Activated CD4-positive, alpha-beta T cell treated with anti-CD3 and anti-CD28 coated beads for 1 hour (primary cell): ENCODE results near the gene LILRB2.
"Not testable (repeated sequence)": the region's sequence is repeated elsewhere in the genome, so short reads cannot be mapped to it uniquely, and the experiment has no call there.

Source experiments
- DNase-seq: peaks from one replicate; pipeline ENCODE4 v3.0.0-alpha.2; 2020

The LILRB2 gene

GRCh38 chr19:54302257-54302656, 21.3 kb upstream of the LILRB2 start:
- DNase-seq: no peak

- DNase-seq: no peak
Measured at GRCh38 chr19:54299515-54299914, 18.6 kb upstream of the LILRB2 start.

- no peak for DNase-seq
Measured at GRCh38 chr19:54299126-54299498, 18.2 kb upstream of the LILRB2 start.

- DNase-seq: no peak
Measured at GRCh38 chr19:54298357-54299125, 17.6 kb upstream of the LILRB2 start.

GRCh38 chr19:54297759-54298305, 16.9 kb upstream of the LILRB2 start:
- no peak for DNase-seq

GRCh38 chr19:54294539-54294938, 13.6 kb upstream of the LILRB2 start:
- DNase-seq: no peak

- not testable (repeated sequence) for DNase-seq
Measured at GRCh38 chr19:54289160-54289559, 8.2 kb upstream of the LILRB2 start.

GRCh38 chr19:54287456-54287855, 6.5 kb upstream of the LILRB2 start:
- DNase-seq: no peak

GRCh38 chr19:54286283-54286682, 5.4 kb upstream of the LILRB2 start:
- DNase-seq: not testable (repeated sequence)

GRCh38 chr19:54285427-54286056, 4.6 kb upstream of the LILRB2 start:
- DNase-seq: not testable (repeated sequence)

GRCh38 chr19:54282686-54283470, 2.0 kb upstream of the LILRB2 start:
- no peak for DNase-seq

GRCh38 chr19:54281729-54282075, 792 bp upstream of the LILRB2 start:
- DNase-seq: not testable (repeated sequence)

- not testable (repeated sequence) for DNase-seq
Measured at GRCh38 chr19:54280441-54280840, 469 bp downstream of the LILRB2 start.

GRCh38 chr19:54280025-54280424, 885 bp downstream of the LILRB2 start:
- not testable (repeated sequence) for DNase-seq

GRCh38 chr19:54279406-54279962, 1.4 kb downstream of the LILRB2 start:
- DNase-seq: no peak

GRCh38 chr19:54278571-54279195, 2.2 kb downstream of the LILRB2 start:
- DNase-seq: not testable (repeated sequence)

GRCh38 chr19:54278056-54278455, 2.9 kb downstream of the LILRB2 start:
- DNase-seq: not testable (repeated sequence)

GRCh38 chr19:54277111-54277615, 3.7 kb downstream of the LILRB2 start:
- not testable (repeated sequence) for DNase-seq

- no peak for DNase-seq
Measured at GRCh38 chr19:54275951-54276350, 5.0 kb downstream of the LILRB2 start.

- DNase-seq: not testable (repeated sequence)
Measured at GRCh38 chr19:54274516-54274915, 6.4 kb downstream of the LILRB2 start.

- no peak for DNase-seq
Measured at GRCh38 chr19:54273821-54274220, 7.1 kb downstream of the LILRB2 start.

- DNase-seq: not testable (repeated sequence)
Measured at GRCh38 chr19:54272181-54272580, 8.7 kb downstream of the LILRB2 start.
